Neural cell (in vitro differentiated cells): ENCODE measurements around the gene MAGI2. TPM values are rescaled to one million over a fixed set of nuclear protein-coding genes. Genes with fewer than 3 reads are reported as not detected.

Source experiments
- H2AFZ ChIP-seq: fragments of 200-600, 300-800 bp; sonication (generic), shearing (Covaris generic); 2 replicates; pipeline ENCODE4 v1.6.0; 2014; ENCODE audit warnings: low read depth, mild to moderate bottlenecking, antibody characterized with exemption, low read length, moderate library complexity
- H3F3A ChIP-seq: fragments of 200-600 bp; shearing (Covaris generic); 2 replicates; pipeline ENCODE4 v1.6.1; 2016; ENCODE audit warnings: mild to moderate bottlenecking, moderate library complexity, mixed read lengths, antibody characterized with exemption, low read length; ENCODE audit not compliant: insufficient read depth, poor library complexity, severe bottlenecking
- H3K27ac ChIP-seq: fragments of 200-600, 300-800 bp; sonication (generic), shearing (Covaris generic); 2 replicates; pipeline ENCODE4 v1.5.1; 2014; ENCODE audit warnings: mild to moderate bottlenecking, low read length, moderate library complexity
- H3K27me3 ChIP-seq: fragments of 300-800, 200-600 bp; sonication (generic), shearing (Covaris generic); 2 replicates; pipeline ENCODE4 v1.6.0; 2014; ENCODE audit warnings: mild to moderate bottlenecking, low read depth, low read length, moderate library complexity; ENCODE audit not compliant: insufficient read depth
- H3K36me3 ChIP-seq: fragments of 300-800, 200-600 bp; sonication (generic), shearing (Covaris generic); 2 replicates; pipeline ENCODE4 v1.5.1; 2014; ENCODE audit warnings: mild to moderate bottlenecking, antibody characterized with exemption, low read length, moderate library complexity; ENCODE audit not compliant: insufficient read depth
- H3K4me2 ChIP-seq: fragments of 300-800, 200-600 bp; sonication (generic), shearing (Covaris generic); 2 replicates; pipeline ENCODE4 v1.6.0; 2014; ENCODE audit warnings: mild to moderate bottlenecking, low read length
- H3K4me3 ChIP-seq: fragments of 300-800, 200-600 bp; sonication (generic), shearing (Covaris generic); 2 replicates; pipeline ENCODE4 v1.5.1; 2014; ENCODE audit warnings: mild to moderate bottlenecking, low read length, moderate library complexity
- H3K79me2 ChIP-seq: fragments of 200-600 bp; shearing (Covaris generic); replicated peaks from 2 replicates; pipeline ENCODE4 v1.6.0; 2014; ENCODE audit warnings: mild to moderate bottlenecking, low read length, moderate library complexity; ENCODE audit not compliant: insufficient read depth
- H3K9ac ChIP-seq: fragments of 300-800, 200-600 bp; sonication (generic), shearing (Covaris generic); 2 replicates; pipeline ENCODE4 v1.6.1; 2016; ENCODE audit warnings: mild to moderate bottlenecking, low read length, mixed read lengths
- H3K9me2 ChIP-seq: fragments of 200-600 bp; shearing (Covaris generic); 2 replicates; pipeline ENCODE4 v1.6.1; 2016; ENCODE audit warnings: mild to moderate bottlenecking, low read length, mixed read lengths; ENCODE audit not compliant: insufficient read depth
- H3K9me3 ChIP-seq: fragments of 200-600, 300-800 bp; sonication (generic), shearing (Covaris generic); 2 replicates; pipeline ENCODE4 v1.6.1; 2016; ENCODE audit warnings: mild to moderate bottlenecking, mixed run types, low read length, moderate library complexity, mixed read lengths
- H4K20me1 ChIP-seq: fragments of 200-600 bp; shearing (Covaris generic); 2 replicates; pipeline ENCODE4 v1.6.1; 2016; ENCODE audit warnings: mild to moderate bottlenecking, mixed run types; ENCODE audit not compliant: insufficient read depth
- CTCF ChIP-seq: fragments of 450-650 bp; IDR thresholded peaks from 2 replicates; pipeline ENCODE4 v1.5.1; 2014; ENCODE audit warnings: antibody characterized with exemption, mild to moderate bottlenecking, moderate library complexity; ENCODE audit not compliant: poor library complexity, severe bottlenecking
- EP300 ChIP-seq: fragments of 450-650 bp; conservative IDR thresholded peaks from 2 replicates; pipeline ENCODE4 v1.6.1; 2014; ENCODE audit warnings: antibody characterized with exemption, mild to moderate bottlenecking, moderate library complexity; ENCODE audit not compliant: poor library complexity, severe bottlenecking
- EZH2 ChIP-seq: fragments of 200-600, 300-800 bp; shearing (Covaris generic), sonication (generic); IDR thresholded peaks from 2 replicates; pipeline ENCODE4 v1.6.1; 2014; ENCODE audit warnings: antibody characterized with exemption, low read length, borderline replicate concordance, mild to moderate bottlenecking; ENCODE audit not compliant: insufficient read depth, poor library complexity, severe bottlenecking
- MXI1 ChIP-seq: fragments of 450-650 bp; conservative IDR thresholded peaks from 2 replicates; pipeline ENCODE4 v1.6.1; 2014; ENCODE audit warnings: antibody characterized with exemption, mild to moderate bottlenecking; ENCODE audit not compliant: poor library complexity, severe bottlenecking
- POLR2AphosphoS5 ChIP-seq: IDR thresholded peaks from 2 replicates; pipeline ENCODE4 v1.6.1; 2012
- RAD21 ChIP-seq: fragments of 450-650 bp; conservative IDR thresholded peaks from 2 replicates; pipeline ENCODE4 v1.6.1; 2014; ENCODE audit warnings: antibody characterized with exemption, mild to moderate bottlenecking, moderate library complexity
- SMC3 ChIP-seq: fragments of 450-650 bp; conservative IDR thresholded peaks from 2 replicates; pipeline ENCODE4 v1.6.1; 2014; ENCODE audit warnings: antibody characterized with exemption, mild to moderate bottlenecking, moderate library complexity; ENCODE audit not compliant: poor library complexity
- TAF1 ChIP-seq: IDR thresholded peaks from 2 replicates; pipeline ENCODE4 v1.6.1; 2012; ENCODE audit warnings: low read depth
- polyA plus RNA-seq: library from polyadenylated mRNA; depleted of rRNA; stranded (reverse); fragments of >200 nt; gene quantifications from 2 replicates; pipeline ENCODE4 v1.2.3, GENCODE V29; 2014
- TF ChIP-seq, protein P1 (sequence below): IDR thresholded peaks from 2 replicates; pipeline ENCODE4 v1.6.1; 2012; ENCODE audit warnings: borderline replicate concordance

Gene MAGI2
- polyA plus RNA-seq, 1 donor from 2014 or later, result 19.3 TPM

GRCh38 chr7:79430391-79430790, 23.1 kb downstream of the MAGI2 start:
- Histone ChIP-seq H3K9me3 (no peaks in the 10 kb centered on the region), H2AFZ (no peak overlapping the region), H3K9me2 (no peaks in the 10 kb centered on the region), H3K27me3 (no peaks in the 10 kb centered on the region), H3F3A (no peaks in the 10 kb centered on the region), H3K4me2 (no peak overlapping the region), H3K36me3 (no peaks in the 10 kb centered on the region), H3K9ac (no peak overlapping the region), H3K27ac (no peak overlapping the region), H3K4me3 (no peak overlapping the region), H4K20me1 (no peaks in the 10 kb centered on the region), H3K79me2 (no peaks in the 10 kb centered on the region)
- TF ChIP-seq SMC3 (no peak), MXI1 (no peak), EZH2 (no peak), POLR2AphosphoS5 (no peak), CTCF (no peak), RAD21 (no peak), EP300 (no peak), TAF1 (no peak)
- TF ChIP-seq, protein P1, sequence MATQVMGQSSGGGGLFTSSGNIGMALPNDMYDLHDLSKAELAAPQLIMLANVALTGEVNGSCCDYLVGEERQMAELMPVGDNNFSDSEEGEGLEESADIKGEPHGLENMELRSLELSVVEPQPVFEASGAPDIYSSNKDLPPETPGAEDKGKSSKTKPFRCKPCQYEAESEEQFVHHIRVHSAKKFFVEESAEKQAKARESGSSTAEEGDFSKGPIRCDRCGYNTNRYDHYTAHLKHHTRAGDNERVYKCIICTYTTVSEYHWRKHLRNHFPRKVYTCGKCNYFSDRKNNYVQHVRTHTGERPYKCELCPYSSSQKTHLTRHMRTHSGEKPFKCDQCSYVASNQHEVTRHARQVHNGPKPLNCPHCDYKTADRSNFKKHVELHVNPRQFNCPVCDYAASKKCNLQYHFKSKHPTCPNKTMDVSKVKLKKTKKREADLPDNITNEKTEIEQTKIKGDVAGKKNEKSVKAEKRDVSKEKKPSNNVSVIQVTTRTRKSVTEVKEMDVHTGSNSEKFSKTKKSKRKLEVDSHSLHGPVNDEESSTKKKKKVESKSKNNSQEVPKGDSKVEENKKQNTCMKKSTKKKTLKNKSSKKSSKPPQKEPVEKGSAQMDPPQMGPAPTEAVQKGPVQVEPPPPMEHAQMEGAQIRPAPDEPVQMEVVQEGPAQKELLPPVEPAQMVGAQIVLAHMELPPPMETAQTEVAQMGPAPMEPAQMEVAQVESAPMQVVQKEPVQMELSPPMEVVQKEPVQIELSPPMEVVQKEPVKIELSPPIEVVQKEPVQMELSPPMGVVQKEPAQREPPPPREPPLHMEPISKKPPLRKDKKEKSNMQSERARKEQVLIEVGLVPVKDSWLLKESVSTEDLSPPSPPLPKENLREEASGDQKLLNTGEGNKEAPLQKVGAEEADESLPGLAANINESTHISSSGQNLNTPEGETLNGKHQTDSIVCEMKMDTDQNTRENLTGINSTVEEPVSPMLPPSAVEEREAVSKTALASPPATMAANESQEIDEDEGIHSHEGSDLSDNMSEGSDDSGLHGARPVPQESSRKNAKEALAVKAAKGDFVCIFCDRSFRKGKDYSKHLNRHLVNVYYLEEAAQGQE, result no peak

DNA sequence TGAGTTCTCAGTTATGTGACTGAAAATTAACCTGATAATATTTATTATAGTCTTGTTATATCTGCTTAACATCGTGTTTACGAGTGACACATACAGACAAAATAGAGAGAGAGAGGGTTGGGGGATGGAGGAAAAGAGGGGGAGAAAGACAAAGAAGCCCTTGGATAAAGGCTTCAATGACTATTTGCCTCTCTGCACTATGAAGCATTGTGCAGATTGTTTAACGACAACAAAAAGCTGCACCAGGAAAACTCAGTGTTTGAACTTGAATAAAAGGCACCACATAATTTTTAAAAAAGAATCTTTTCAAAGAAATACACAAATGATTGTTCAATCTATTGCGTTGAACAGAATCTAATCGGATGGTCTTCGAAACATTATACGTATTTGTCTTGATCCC, 27.8 kb downstream of the MAGI2 start:
- H3K4me3 ChIP-seq, result no peak overlapping the region

More for the DNA sequence above, 27.8 kb downstream of the MAGI2 start:
- Histone ChIP-seq H3K36me3 (no peaks in the 10 kb centered on the region), H3F3A (no peaks in the 10 kb centered on the region), H3K4me2 (no peak overlapping the region), H3K27me3 (no peaks in the 10 kb centered on the region), H3K27ac (no peak overlapping the region), H3K9ac (no peak overlapping the region), H3K9me2 (no peaks in the 10 kb centered on the region), H3K9me3 (no peaks in the 10 kb centered on the region), H3K79me2 (no peaks in the 10 kb centered on the region), H2AFZ (no peak overlapping the region), H4K20me1 (no peaks in the 10 kb centered on the region)
- TF ChIP-seq EP300 (no peak), POLR2AphosphoS5 (no peak), EZH2 (no peak), RAD21 (no peak), SMC3 (no peak), TAF1 (no peak), MXI1 (no peak), CTCF (no peak)
- TF ChIP-seq, protein P1, result no peak
